ENCODE measurements around the gene LRRIQ3.

GRCh38 chr1:74161497-74161896 is 36.5 kb downstream of the LRRIQ3 start:
- TF ChIP-seq CTCF (IDR thresholded peaks at IDR 0.05; ENCODE audit: extremely low read depth in 1 of 2, insufficient read depth in 1 of 2, low read depth in 1 of 2, low read length in 2 of 2): no peak
- TF ChIP-seq FOS (IDR thresholded peaks at IDR 0.05; ENCODE audit: borderline replicate concordance, insufficient read depth, low read length): no peak
- TF ChIP-seq POLR2AphosphoS5 (IDR thresholded peaks at IDR 0.05; ENCODE audit: insufficient read depth, low read depth, low read length): no peak
